ENCODE measurements around the gene PRKCE. TPM values are rescaled to one million over a fixed set of nuclear protein-coding genes. Genes with fewer than 3 reads are reported as not detected.

The PRKCE gene
- total RNA-seq, 1 experiment from 2014 or later, result 4.4 TPM

DNA sequence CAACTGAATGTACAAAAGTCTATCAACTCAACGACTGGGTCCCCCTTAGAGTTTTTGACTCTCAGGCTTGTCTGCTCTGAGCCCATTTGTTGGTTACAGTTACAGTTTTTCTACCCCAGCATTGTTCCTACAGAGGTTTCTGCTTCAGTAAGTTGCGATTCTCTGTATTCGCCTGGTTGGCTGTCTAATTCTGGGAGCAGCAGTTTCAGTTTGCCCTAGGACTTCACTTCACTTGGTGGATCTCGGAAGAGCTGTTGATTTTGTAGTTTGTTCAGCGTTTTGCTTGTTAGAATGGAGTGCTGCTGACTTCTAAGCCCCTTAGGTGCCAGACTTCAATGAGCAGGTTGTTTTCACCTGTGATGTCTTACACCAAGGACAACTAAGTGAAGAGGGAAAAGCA is 349.2 kb downstream of the PRKCE start:
- intact Hi-C loops (cut with micrococcal nuclease; ENCODE audit: unreplicated experiment), result no loop called here
- CTCF ChIA-PET, result interaction anchor here (0.9 kb wide), 1 partner anchor 62 kb away, joined by 11 read pairs; no protein-coding TSS in a partner anchor
- H3K27me3 Mint-ChIP-seq (ENCODE audit: insufficient read depth, unreplicated experiment), result no peaks in the 10 kb centered on the region
- TF ChIP-seq, protein P1, sequence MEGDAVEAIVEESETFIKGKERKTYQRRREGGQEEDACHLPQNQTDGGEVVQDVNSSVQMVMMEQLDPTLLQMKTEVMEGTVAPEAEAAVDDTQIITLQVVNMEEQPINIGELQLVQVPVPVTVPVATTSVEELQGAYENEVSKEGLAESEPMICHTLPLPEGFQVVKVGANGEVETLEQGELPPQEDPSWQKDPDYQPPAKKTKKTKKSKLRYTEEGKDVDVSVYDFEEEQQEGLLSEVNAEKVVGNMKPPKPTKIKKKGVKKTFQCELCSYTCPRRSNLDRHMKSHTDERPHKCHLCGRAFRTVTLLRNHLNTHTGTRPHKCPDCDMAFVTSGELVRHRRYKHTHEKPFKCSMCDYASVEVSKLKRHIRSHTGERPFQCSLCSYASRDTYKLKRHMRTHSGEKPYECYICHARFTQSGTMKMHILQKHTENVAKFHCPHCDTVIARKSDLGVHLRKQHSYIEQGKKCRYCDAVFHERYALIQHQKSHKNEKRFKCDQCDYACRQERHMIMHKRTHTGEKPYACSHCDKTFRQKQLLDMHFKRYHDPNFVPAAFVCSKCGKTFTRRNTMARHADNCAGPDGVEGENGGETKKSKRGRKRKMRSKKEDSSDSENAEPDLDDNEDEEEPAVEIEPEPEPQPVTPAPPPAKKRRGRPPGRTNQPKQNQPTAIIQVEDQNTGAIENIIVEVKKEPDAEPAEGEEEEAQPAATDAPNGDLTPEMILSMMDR (IDR thresholded peaks at IDR 0.05; ENCODE audit: insufficient read depth in 1 of 2, low read depth in 1 of 2, low read length in 1 of 2, severe bottlenecking in 1 of 2, unreplicated experiment in 1 of 2), result no peak
- POLR2A ChIA-PET, result no interaction called here
- Histone ChIP-seq H3K4me1 (peaks cover 24% of the 10 kb centered on the region), H3K4me3 (ENCODE audit: low read depth, low read length) (no peak overlapping the region), H3K36me3 (ENCODE audit: control insufficient read depth, insufficient read depth, low read length) (no peaks in the 10 kb centered on the region), H3K27me3 (replicated peaks; ENCODE audit: control insufficient read depth, insufficient read depth, low read length) (no peaks in the 10 kb centered on the region), H3K9me3 (no peaks in the 10 kb centered on the region; the same call in 1 of the 2 replicates)
- no peak overlapping the region for H3K4me3 Mint-ChIP-seq (ENCODE audit: unreplicated experiment)
- no TSS peak for BruUV-seq (replicated peaks)
- no peak overlapping the region for H3K27ac Mint-ChIP-seq (ENCODE audit: unreplicated experiment)
- peaks cover 37% of the 10 kb centered on the region for H3K4me1 Mint-ChIP-seq (ENCODE audit: low read depth, unreplicated experiment)
- peaks cover 28% of the 10 kb centered on the region for H3K9me3 Mint-ChIP-seq (ENCODE audit: unreplicated experiment)
- no peak for DNase-seq
- peaks cover 4% of the 10 kb centered on the region for H3K36me3 Mint-ChIP-seq (ENCODE audit: insufficient read depth, unreplicated experiment)

DNA sequence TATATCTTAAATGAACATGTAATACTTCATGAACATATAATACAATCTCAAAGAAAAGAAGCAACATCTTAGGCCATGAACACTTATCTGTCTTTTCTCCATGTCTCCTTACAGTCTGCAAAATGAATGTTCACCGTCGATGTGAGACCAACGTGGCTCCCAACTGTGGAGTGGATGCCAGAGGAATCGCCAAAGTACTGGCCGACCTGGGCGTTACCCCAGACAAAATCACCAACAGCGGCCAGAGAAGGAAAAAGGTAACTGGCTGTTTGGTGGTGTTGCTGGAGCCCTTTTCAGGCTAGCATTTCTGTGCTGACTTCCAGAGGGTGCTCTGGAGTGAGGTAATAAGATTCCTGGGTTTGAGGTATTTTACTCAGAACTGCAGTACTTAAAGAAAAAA is 349.8 kb downstream of the PRKCE start:
- ChIA-PET CTCF (interaction anchor here (0.7 to 0.9 kb wide), 3 partner anchors 62 to 455 kb away, joined by 3 to 11 read pairs (median 3); no protein-coding TSS in a partner anchor), POLR2A (no interaction called here)
- no peak overlapping the region for H3K4me3 ChIP-seq (ENCODE audit: low read depth, low read length)
- H3K27me3 ChIP-seq (replicated peaks; ENCODE audit: control insufficient read depth, insufficient read depth, low read length), result no peaks in the 10 kb centered on the region
- H3K4me1 ChIP-seq, result peaks cover 30% of the 10 kb centered on the region
- no peaks in the 10 kb centered on the region for H3K27me3 Mint-ChIP-seq (ENCODE audit: insufficient read depth, unreplicated experiment)
- no peaks in the 10 kb centered on the region for H3K36me3 ChIP-seq (ENCODE audit: control insufficient read depth, insufficient read depth, low read length)
- peaks cover 41% of the 10 kb centered on the region for H3K4me1 Mint-ChIP-seq (ENCODE audit: low read depth, unreplicated experiment)
- intact Hi-C loops (cut with micrococcal nuclease; ENCODE audit: unreplicated experiment), result no loop called here
- no peak for DNase-seq
- peaks cover 4% of the 10 kb centered on the region for H3K36me3 Mint-ChIP-seq (ENCODE audit: insufficient read depth, unreplicated experiment)
- H3K27ac Mint-ChIP-seq (ENCODE audit: unreplicated experiment), result peak overlapping the region; percentile 40
- H3K9me3 Mint-ChIP-seq (ENCODE audit: unreplicated experiment), result peaks cover 23% of the 10 kb centered on the region
- no peaks in the 10 kb centered on the region for H3K9me3 ChIP-seq
- TF ChIP-seq, protein P1 (IDR thresholded peaks at IDR 0.05; ENCODE audit: insufficient read depth in 1 of 2, low read depth in 1 of 2, low read length in 1 of 2, severe bottlenecking in 1 of 2, unreplicated experiment in 1 of 2), result no peak
- H3K4me3 Mint-ChIP-seq (ENCODE audit: unreplicated experiment), result no peak overlapping the region
- BruUV-seq (replicated peaks), result no TSS peak

DNA sequence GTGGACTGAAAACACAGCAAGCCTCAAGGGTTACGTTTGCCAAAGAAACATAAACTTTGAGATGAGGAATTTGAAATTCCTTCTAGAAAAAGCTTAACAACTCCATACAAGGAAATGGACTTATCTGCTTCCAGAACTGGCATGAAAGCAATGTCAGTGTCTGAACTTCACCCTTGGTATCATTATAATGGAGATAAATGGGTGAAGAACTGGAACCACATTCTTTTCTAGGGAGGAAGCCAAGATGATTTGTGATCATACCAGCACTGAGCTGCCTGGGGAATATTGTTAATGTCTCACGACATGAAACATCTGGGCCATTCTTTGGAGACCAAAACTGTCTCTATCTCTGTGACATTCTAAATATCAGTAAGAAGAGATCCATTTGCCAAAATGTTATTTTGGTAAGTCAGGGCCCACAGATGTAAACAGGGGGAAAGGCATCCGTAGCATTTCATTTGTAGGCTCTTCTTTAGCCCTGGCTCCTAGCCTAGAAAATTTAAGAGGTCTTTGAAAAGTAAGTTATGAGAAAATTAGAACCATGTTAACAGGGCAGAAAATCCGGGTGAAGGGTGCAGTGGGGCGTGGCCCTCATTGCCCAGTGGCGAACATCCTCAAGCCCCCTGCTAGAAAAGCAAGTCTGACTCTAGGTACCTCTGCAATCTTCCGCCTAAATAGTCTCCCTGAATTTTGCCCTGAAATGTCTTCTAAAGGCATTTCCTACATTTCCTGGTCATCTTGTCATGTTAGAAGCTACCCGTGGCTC is 350.4 kb downstream of the PRKCE start:
- ChIA-PET CTCF (interaction anchor here (0.6 to 1.2 kb wide), 5 partner anchors 8 to 454 kb away, joined by 3 to 5 read pairs (median 3); no protein-coding TSS in a partner anchor), POLR2A (no interaction called here)
- Mint-ChIP-seq H3K9me3 (ENCODE audit: unreplicated experiment) (peaks cover 23% of the 10 kb centered on the region), H3K4me3 (ENCODE audit: unreplicated experiment) (no peak overlapping the region), H3K27me3 (ENCODE audit: insufficient read depth, unreplicated experiment) (no peaks in the 10 kb centered on the region), H3K4me1 (ENCODE audit: low read depth, unreplicated experiment) (peaks cover 47% of the 10 kb centered on the region), H3K27ac (ENCODE audit: unreplicated experiment) (peak overlapping the region; percentile 67), H3K36me3 (ENCODE audit: insufficient read depth, unreplicated experiment) (peaks cover 4% of the 10 kb centered on the region)
- no TSS peak for BruUV-seq (replicated peaks)
- intact Hi-C loops (cut with micrococcal nuclease; ENCODE audit: unreplicated experiment), result loop anchor here (1.0 kb wide), 1 partner anchor 9 kb away; no protein-coding TSS in a partner anchor
- no peaks in the 10 kb centered on the region for H3K9me3 ChIP-seq
- H3K4me3 ChIP-seq (ENCODE audit: low read depth, low read length), result no peak overlapping the region
- TF ChIP-seq, protein P1 (IDR thresholded peaks at IDR 0.05; ENCODE audit: insufficient read depth in 1 of 2, low read depth in 1 of 2, low read length in 1 of 2, severe bottlenecking in 1 of 2, unreplicated experiment in 1 of 2), result no peak
- no peaks in the 10 kb centered on the region for H3K27me3 ChIP-seq (replicated peaks; ENCODE audit: control insufficient read depth, insufficient read depth, low read length)
- no peaks in the 10 kb centered on the region for H3K36me3 ChIP-seq (ENCODE audit: control insufficient read depth, insufficient read depth, low read length)
- no peak for DNase-seq
- peaks cover 35% of the 10 kb centered on the region for H3K4me1 ChIP-seq

All from Caco-2 (cell line).